Measurements from ENCODE around the gene TYR.
"Not testable (repeated sequence)": the region's sequence is repeated elsewhere in the genome, so short reads cannot be mapped to it uniquely, and the experiment has no call there.

GRCh38 chr11:89340450-89340849 is 162.8 kb downstream of the TYR start:
- TF ChIP-seq POLR2A, CTCF (IDR thresholded peaks at IDR 0.05): not testable (repeated sequence)

Measured in stomach (tissue), 4 donors.